Left forelimb (tissue), 1 donor: ENCODE results near the gene DBP.

Source experiments
- DNase-seq: peaks from one replicate; pipeline ENCODE4 v3.0.0-alpha.2; 2018; ENCODE audit warnings: low spot score

DBP gene

GRCh38 chr19:48609571-48610108, 27.5 kb downstream of the DBP start:
- no peak for DNase-seq

GRCh38 chr19:48608798-48609263, 28.3 kb downstream of the DBP start:
- no peak for DNase-seq

GRCh38 chr19:48607359-48607755, 29.8 kb downstream of the DBP start:
- DNase-seq = no peak

- DNase-seq = no peak
These were observed 30.5 kb downstream of the DBP start, which contains the start of gene SPACA4 for GRCh38 chr19:48606463-48607358. Gene SPACA4, plus strand, starts transcription at chr19:48606742. Its CDS starts 237 bp downstream, at chr19:48606979.

- no peak for DNase-seq
These were observed 33.3 kb downstream of the DBP start for GRCh38 chr19:48603850-48604249.

- no peak for DNase-seq
These were observed 33.7 kb downstream of the DBP start for GRCh38 chr19:48603449-48603848.

GRCh38 chr19:48603001-48603400, 34.2 kb downstream of the DBP start:
- DNase-seq = no peak

GRCh38 chr19:48600679-48601417, 36.3 kb downstream of the DBP start:
- no peak for DNase-seq

- no peak for DNase-seq
These were observed 38.0 kb downstream of the DBP start for GRCh38 chr19:48598996-48599700.

- no peak for DNase-seq
These were observed 40.3 kb downstream of the DBP start for GRCh38 chr19:48596679-48597465.

GRCh38 chr19:48596237-48596636, 40.9 kb downstream of the DBP start:
- DNase-seq = no peak

- no peak for DNase-seq
These were observed 41.3 kb downstream of the DBP start for GRCh38 chr19:48595833-48596232.

- no peak for DNase-seq
These were observed 42.0 kb downstream of the DBP start for GRCh38 chr19:48595171-48595570.

GRCh38 chr19:48591021-48591420, 46.2 kb downstream of the DBP start:
- no peak for DNase-seq

GRCh38 chr19:48588670-48589401, 48.3 kb downstream of the DBP start:
- peak; percentile 90 for DNase-seq

- DNase-seq = no peak
These were observed 49.8 kb downstream of the DBP start for GRCh38 chr19:48587387-48587786.

- no peak for DNase-seq
These were observed 55.0 kb downstream of the DBP start for GRCh38 chr19:48582168-48582567.
